ENCODE results near the gene YWHAG.

GRCh38 chr7:76343931-76344321, 14.9 kb downstream of the YWHAG start:
- TF ChIP-seq CTCF (optimal IDR thresholded peaks at IDR 0.05 in 1 of 3, IDR thresholded peaks at IDR 0.05 in 1 of 3, conservative IDR thresholded peaks at IDR 0.05 in 1 of 3; ENCODE audit: extremely low read depth in 1 of 3, insufficient read depth in 2 of 3, low read length in 3 of 3) (no peak), EZH2 (IDR thresholded peaks at IDR 0.05; ENCODE audit: low read length) (no peak)

Data from keratinocyte (primary cell).